K562 (cell line): ENCODE data around the gene CHRND. TPM values are rescaled to one million over a fixed set of nuclear protein-coding genes. Genes with fewer than 3 reads are reported as not detected.

Source experiments
- ATAC-seq: fragments of 200-7000 bp; cut with Tn5 transposase; 3 replicates; pipeline ENCODE4 v1.9.1; 2020; ENCODE audit warnings: moderate library complexity
- BruUV-seq: library from RNA; stranded (reverse); fragments of 400-500 nt; replicated peaks from 2 replicates; lab custom pipeline; 2021; lab: Mats Ljungman, UMichigan
- CTCF ChIA-PET: fragments of 300-600 bp; formaldehyde crosslinking; extraction: SDS; loops from one replicate; lab custom pipeline; 2021; ENCODE audit warnings: low intra/inter-chr PET ratio; lab: Yijun Ruan, JAX
- POLR2A ChIA-PET: fragments of 300-600, 350-650 bp; sonication (Branson Sonifier 250); formaldehyde crosslinking; extraction: SDS; loops from one replicate; lab custom pipeline; 2021; ENCODE audit warnings: antibody characterized with exemption, inconsistent platforms; lab: Yijun Ruan, JAX
- DNase-seq, 4 experiments: peaks; one replicate each; pipeline versions ENCODE4 v3.0.0 to v3.0.0-alpha.2; 2011 to 2018; ENCODE audit warnings: low spot score in 3 of 4, mixed read lengths in 3 of 4; ENCODE audit errors: extremely low read depth in 1 of 4
- FAIRE-seq: peaks from 2 replicates; lab custom pipeline; 2011; peaks lifted over from hg19 to GRCh38; lab: Jason Lieb, UNC
- H2AFZ ChIP-seq: 2 replicates; pipeline ENCODE4 v1.6.0; 2011; ENCODE audit warnings: low read depth, low read length, control low read depth, inconsistent platforms
- H3K27ac ChIP-seq: fragments of 200-600 bp; 3 replicates; pipeline ENCODE4 v1.8.0; 2011; ENCODE audit warnings: low read depth, mild to moderate bottlenecking, control low read depth, inconsistent platforms, low read length, moderate library complexity, mixed read lengths; ENCODE audit errors: extremely low read depth
- H3K27me3 ChIP-seq, 2 experiments: fragments of 300-600 bp in 1 of 2; 2 replicates in 1 of 2; 3 replicates in 1 of 2; pipeline versions ENCODE4 v1.6.0 to v1.8.0; 2011; ENCODE audit warnings: inconsistent platforms in 2 of 2, low read length in 2 of 2, mild to moderate bottlenecking in 1 of 2, mixed read lengths in 1 of 2, moderate library complexity in 1 of 2; ENCODE audit not compliant: control insufficient read depth in 2 of 2, insufficient read depth in 2 of 2
- H3K36me3 ChIP-seq: fragments of 300-600 bp; 3 replicates; pipeline ENCODE4 v1.8.0; 2011; ENCODE audit warnings: mild to moderate bottlenecking, low read length, inconsistent platforms; ENCODE audit not compliant: control insufficient read depth, insufficient read depth
- H3K4me1 ChIP-seq, 2 experiments: fragments of 200-600 bp in 1 of 2; replicated peaks in 1 of 2; 2 replicates in 1 of 2; 3 replicates in 1 of 2; pipeline versions ENCODE4 v1.5.1 to v1.8.0; 2011; ENCODE audit warnings: inconsistent platforms in 2 of 2, low read length in 2 of 2, mild to moderate bottlenecking in 1 of 2, mixed read lengths in 1 of 2, moderate library complexity in 1 of 2; ENCODE audit not compliant: control insufficient read depth in 2 of 2, insufficient read depth in 2 of 2
- H3K4me2 ChIP-seq: 2 replicates; pipeline ENCODE4 v1.6.1; 2011; ENCODE audit warnings: low read length, control low read depth, inconsistent platforms, mixed read lengths; ENCODE audit not compliant: insufficient read depth
- H3K4me3 ChIP-seq: fragments of 200-600 bp; sonication (generic), shearing (Covaris generic); 2 replicates; pipeline ENCODE4 v1.5.1; 2016; ENCODE audit warnings: control low read depth, inconsistent platforms
- H3K79me2 ChIP-seq: fragments of 200-600 bp; 3 replicates; pipeline ENCODE4 v1.8.0; 2011; ENCODE audit warnings: low read length, inconsistent platforms; ENCODE audit not compliant: control insufficient read depth, insufficient read depth
- H3K9ac ChIP-seq, 2 experiments: 2 replicates each; pipeline versions ENCODE4 v1.6.0 to v1.6.1; 2011; ENCODE audit warnings: low read depth in 2 of 2, low read length in 2 of 2, control low read depth in 1 of 2, inconsistent platforms in 1 of 2, mild to moderate bottlenecking in 1 of 2, mixed read lengths in 1 of 2; ENCODE audit not compliant: insufficient read depth in 1 of 2
- H3K9me1 ChIP-seq: one replicate; pipeline ENCODE4 v1.6.0; 2011; ENCODE audit warnings: inconsistent platforms, mild to moderate bottlenecking, low read length, moderate library complexity; ENCODE audit not compliant: control insufficient read depth, insufficient read depth
- H3K9me3 ChIP-seq: replicated peaks from 2 replicates; pipeline ENCODE4 v1.5.1; 2011; ENCODE audit warnings: low read depth, low read length, inconsistent platforms; ENCODE audit not compliant: control insufficient read depth, insufficient read depth
- H4K20me1 ChIP-seq: replicated peaks from 2 replicates; pipeline ENCODE4 v1.6.1; 2011; ENCODE audit warnings: low read length, inconsistent platforms, mixed read lengths; ENCODE audit not compliant: control insufficient read depth, insufficient read depth
- CCNT2 ChIP-seq: IDR thresholded peaks from 2 replicates; pipeline ENCODE4 v1.6.1; 2011; ENCODE audit warnings: borderline replicate concordance, low read depth, mild to moderate bottlenecking, moderate library complexity, mixed read lengths, low read length; ENCODE audit not compliant: insufficient read length; ENCODE audit errors: extremely low read depth
- CEBPB ChIP-seq: fragments of 450-650 bp; IDR thresholded peaks from 2 replicates; pipeline ENCODE4 v1.6.1; 2016; ENCODE audit warnings: missing genetic modification characterization, missing compliant biosample characterization
- CGGBP1 ChIP-seq: fragments of 250-450 bp; sonication (Bioruptor Pico); IDR thresholded peaks from 2 replicates; pipeline ENCODE4 v1.9.0; 2021; ENCODE audit warnings: mild to moderate bottlenecking
- ETS1 ChIP-seq: conservative IDR thresholded peaks from 2 replicates; pipeline ENCODE4 v1.6.1; 2011; ENCODE audit warnings: low read depth, mild to moderate bottlenecking, low read length; ENCODE audit not compliant: control insufficient read depth
- FOXP1 ChIP-seq: sonication (generic); formaldehyde crosslinking; IDR thresholded peaks from 2 replicates; pipeline ENCODE4 v1.8.0; 2022; ENCODE audit warnings: mild to moderate bottlenecking, missing genetic modification reagents
- HCFC1 ChIP-seq: IDR thresholded peaks from 2 replicates; pipeline ENCODE4 v1.6.1; 2012; ENCODE audit warnings: low read depth, low read length, improper control_type of control experiment
- HMGN3 ChIP-seq: IDR thresholded peaks from 2 replicates; pipeline ENCODE4 v1.6.1; 2011; ENCODE audit warnings: borderline replicate concordance, low read depth, mild to moderate bottlenecking, mixed read lengths, low read length; ENCODE audit not compliant: insufficient read length; ENCODE audit errors: extremely low read depth
- NFXL1 ChIP-seq: fragments of 450-650 bp; formaldehyde crosslinking; IDR thresholded peaks from 2 replicates; pipeline ENCODE4 v1.4.0; 2021; ENCODE audit warnings: mild to moderate bottlenecking
- PHB ChIP-seq: fragments of 250-450 bp; sonication (Bioruptor Pico); IDR thresholded peaks from 2 replicates; pipeline ENCODE4 v1.5.0; 2021
- POLR2A ChIP-seq: fragments of 450-650 bp; conservative IDR thresholded peaks from 2 replicates; pipeline ENCODE4 v1.6.1; 2016
- POLR2G ChIP-seq: fragments of 200-400 bp; formaldehyde crosslinking; IDR thresholded peaks from 2 replicates; pipeline ENCODE4 v1.6.1; 2017; ENCODE audit warnings: low read depth, mild to moderate bottlenecking, antibody characterized with exemption, low read length, moderate library complexity
- SMARCA4 ChIP-seq: fragments of 450-650 bp; IDR thresholded peaks from 2 replicates; pipeline ENCODE4 v1.6.1; 2016
- SP1 ChIP-seq: sonication (generic); formaldehyde crosslinking; IDR thresholded peaks from 2 replicates; pipeline ENCODE4 v1.8.1; 2022; ENCODE audit warnings: mild to moderate bottlenecking, missing genetic modification reagents
- SRSF9 ChIP-seq: fragments of 200-400 bp; formaldehyde crosslinking; IDR thresholded peaks from 2 replicates; pipeline ENCODE4 v1.6.1; 2017; ENCODE audit warnings: low read depth, low read length, borderline replicate concordance
- SUPT5H ChIP-seq: fragments of 450-650 bp; IDR thresholded peaks from 2 replicates; pipeline ENCODE4 v1.6.1; 2016
- TBP ChIP-seq: optimal IDR thresholded peaks from 2 replicates; pipeline ENCODE3; 2011; ENCODE audit warnings: low read depth, low read length, improper control_type of control experiment
- THAP12 ChIP-seq: fragments of 250-450 bp; sonication (Bioruptor Pico); IDR thresholded peaks from 2 replicates; pipeline ENCODE4 v1.9.0; 2021; ENCODE audit warnings: mild to moderate bottlenecking, inconsistent platforms
- TRIM24 ChIP-seq, 2 experiments: fragments of 450-650 bp; IDR thresholded peaks; 2 replicates each; pipeline ENCODE4 v1.6.1; 2016
- ZFP1 ChIP-seq: fragments of 450-650 bp; formaldehyde crosslinking; IDR thresholded peaks from 2 replicates; pipeline ENCODE4 v1.4.0; 2020; ENCODE audit warnings: mild to moderate bottlenecking, mixed read lengths
- ZFPM2 ChIP-seq: fragments of 250-450 bp; sonication (Bioruptor Pico); IDR thresholded peaks from 2 replicates; pipeline ENCODE4 v1.5.1; 2022; ENCODE audit warnings: mild to moderate bottlenecking
- ZKSCAN1 ChIP-seq: fragments of 150-350 bp; IDR thresholded peaks from 2 replicates; pipeline ENCODE4 v1.6.1; 2016; ENCODE audit warnings: low read depth, low read length
- ZNF224 ChIP-seq: sonication (generic); formaldehyde crosslinking; IDR thresholded peaks from 2 replicates; pipeline ENCODE4 v1.8.0; 2022; ENCODE audit warnings: mild to moderate bottlenecking, missing genetic modification reagents
- WGBS: fragments of 100-300 bp; shearing (Covaris generic); methylation state at CpG from one replicate; pipeline ENCODE4 v1.1.6; 2016; ENCODE audit warnings: low coverage, mixed read lengths; ENCODE audit not compliant: insufficient coverage; ENCODE audit errors: missing lambda C conversion rate; 5-methylcytosine and 5-hydroxymethylcytosine counted together
- in situ Hi-C: fragments of 300-500 bp; cut with MboI; formaldehyde crosslinking; loops from 4 replicates; pipeline ENCODE4 v1.15.0; 2018; ENCODE audit warnings: inconsistent platforms, mixed read lengths
- intact Hi-C: fragments of 100-400 bp; cut with micrococcal nuclease; formaldehyde crosslinking; loops from 2 replicates; pipeline ENCODE4 v1.14.2; 2022
- polyA plus RNA-seq, 8 experiments: library from polyadenylated mRNA; depleted of rRNA in 4 of 8; stranded (reverse) in 5 of 8; unstranded in 3 of 8; fragments of >200 nt; fragmentation: Nextera tagmentation in 2 of 8; fragmentation: Illumina TruSeq in 1 of 8; extraction: Ambion mirVana in 2 of 8; extraction: Trizol in 1 of 8; gene quantifications; 2 replicates each; pipeline versions ENCODE4 v1.2.1 to v1.2.3, GENCODE V29; 2011 to 2014; ENCODE audit warnings: inconsistent platforms in 1 of 8, missing spikeins in 1 of 8
- total RNA-seq, 7 experiments: library from RNA; depleted of rRNA in 6 of 7; stranded (reverse); fragments of >200 nt in 6 of 7; fragmentation: Illumina TruSeq in 2 of 7; extraction: Trizol in 2 of 7; gene quantifications; 2 replicates each; pipeline versions ENCODE4 v1.2.1 to v1.2.3, GENCODE V29; 2011 to 2021; ENCODE audit warnings: low replicate concordance in 1 of 7

Gene CHRND
- total and polyA plus RNA-seq, 9 of the 15 experiments (the other 6 are each of a cell fraction or from before 2014, with no cell fraction given), result not detected

GRCh38 chr2:232542715-232543467 is 16.9 kb downstream of the CHRND start:
- POLR2A ChIA-PET, result interaction anchor here (0.6 to 1.1 kb wide), 2 partner anchors 9 to 27 kb away, joined by 3 to 4 read pairs; no protein-coding TSS in a partner anchor
- H4K20me1 ChIP-seq, result no peaks in the 10 kb centered on the region
- TF ChIP-seq ZNF224 (CRISPR knock-in tag) (no peak), ETS1 (no peak), CCNT2 (no peak), ZFP1 (CRISPR knock-in tag) (no peak), TBP (no peak), SP1 (no peak), ZKSCAN1 (no peak), FOXP1 (CRISPR knock-in tag) (no peak), SRSF9 (no peak), POLR2G (peak; percentile 43; the same call in 1 of the 2 replicates), HMGN3 (no peak), POLR2A (0 out of 2 replicates have a peak, but pooled peaks have one; percentile 37), THAP12 (CRISPR knock-in tag) (no peak), HCFC1 (no peak), SUPT5H (peak; percentile 42), ZFPM2 (CRISPR knock-in tag) (no peak), PHB (CRISPR knock-in tag) (no peak), SMARCA4 (no peak), NFXL1 (no peak), CEBPB (tag) (no peak), CGGBP1 (no peak), TRIM24 (IDR thresholded peaks at IDR 0.05) (no peak)

More at GRCh38 chr2:232542715-232543467, 16.9 kb downstream of the CHRND start:
- Histone ChIP-seq H3K27ac (no peak overlapping the region), H3K4me3 (no peak overlapping the region), H2AFZ (no peak overlapping the region), H3K36me3 (peaks cover 14% of the 10 kb centered on the region; the same call in 2 of the 3 replicates), H3K4me2 (no peak overlapping the region), H3K9me1 (no peaks in the 10 kb centered on the region), H3K9ac (no peak overlapping the region), H3K27me3 (no peaks in the 10 kb centered on the region), H3K4me1 (peaks cover 0 to 38% of the 10 kb centered on the region in 2 experiments; a peak in 3 of 5 replicates), H3K9me3 (no peaks in the 10 kb centered on the region), H3K79me2 (peaks cover 2% of the 10 kb centered on the region; the same call in 1 of the 3 replicates)
- BruUV-seq, result no TSS peak
- DNase-seq (no peak), FAIRE-seq (no peak), ATAC-seq (peak; percentile 12)
- WGBS, result 65% methylated on average over 8 of the region's 20 CpGs
- in situ Hi-C loops, result no loop called here
- intact Hi-C loops, result no loop called here
- CTCF ChIA-PET, result no interaction called here
